Measurements from ENCODE around the gene TRAF3IP3.
"Not testable (repeated sequence)": the region's sequence is repeated elsewhere in the genome, so short reads cannot be mapped to it uniquely, and the experiment has no call there.

TRAF3IP3 gene

GRCh38 chr1:209769971-209770370 is 14.1 kb downstream of the TRAF3IP3 start:
- DNase-seq, result peak; percentile 65

DNA sequence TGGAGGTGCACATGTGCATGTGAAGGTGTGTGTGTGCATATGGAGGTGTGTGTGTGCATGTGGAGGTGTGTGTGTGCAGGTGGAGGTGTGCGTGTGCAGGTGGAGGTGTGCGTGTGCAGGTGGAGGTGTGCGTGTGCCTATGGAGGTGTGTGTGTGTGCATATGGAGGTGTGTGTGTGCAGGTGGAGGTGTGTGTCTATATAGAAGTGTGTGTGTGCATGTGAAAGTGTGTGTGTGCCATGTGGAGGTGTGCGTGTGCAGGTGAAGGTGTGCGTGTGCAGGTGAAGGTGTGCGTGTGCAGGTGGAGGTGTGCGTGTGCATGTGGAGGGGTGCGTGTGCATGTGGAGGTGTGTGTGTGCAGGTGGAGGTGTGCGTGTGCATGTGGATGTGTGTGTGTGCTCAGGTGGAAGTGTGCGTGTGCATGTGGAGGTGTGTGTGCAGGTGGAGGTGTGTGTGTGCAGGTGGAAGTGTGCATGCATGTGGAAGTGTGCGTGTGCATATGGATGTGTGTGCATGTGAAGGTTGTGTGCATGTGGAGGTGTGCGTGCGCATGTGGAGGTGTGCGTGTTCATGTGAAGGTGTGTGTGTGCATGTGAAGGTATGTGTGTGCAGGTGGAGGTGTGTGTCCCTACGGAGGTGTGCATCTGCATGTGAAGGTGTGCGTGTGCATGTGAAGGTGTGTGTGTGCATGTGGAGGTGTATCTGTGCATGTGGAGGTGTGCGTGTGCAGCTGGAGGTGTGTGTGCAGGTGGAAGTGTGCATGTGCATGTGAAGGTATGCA is 15.0 kb downstream of the TRAF3IP3 start:
- no peak for DNase-seq

GRCh38 chr1:209772126-209772525 is 16.3 kb downstream of the TRAF3IP3 start:
- DNase-seq, result peak; percentile 35

GRCh38 chr1:209774592-209774991 is 18.7 kb downstream of the TRAF3IP3 start:
- DNase-seq, result no peak

DNA sequence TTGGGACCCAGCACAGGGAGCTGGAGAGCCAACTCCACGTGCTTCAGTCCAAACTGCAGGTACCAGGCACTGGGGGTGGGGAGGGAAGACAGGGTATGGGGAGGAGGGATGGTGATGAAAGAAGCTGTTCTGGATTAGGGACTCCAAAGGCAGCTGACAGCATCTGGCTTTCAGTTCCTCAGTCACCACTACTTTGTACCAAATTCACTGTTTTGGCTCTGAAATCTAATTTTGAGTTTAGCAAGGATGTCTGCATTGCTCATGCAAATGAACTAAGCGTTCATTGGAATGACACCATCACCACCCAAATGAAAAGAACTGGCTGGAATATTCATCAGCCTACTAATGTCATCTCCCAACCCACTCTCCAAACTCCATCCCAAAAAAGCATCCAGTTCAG is 19.8 kb downstream of the TRAF3IP3 start:
- DNase-seq, result no peak

GRCh38 chr1:209777587-209777986 is 21.7 kb downstream of the TRAF3IP3 start:
- no peak for DNase-seq

- DNase-seq, result no peak
Observed at GRCh38 chr1:209778102-209778501, 22.2 kb downstream of the TRAF3IP3 start.

- DNase-seq, result no peak
Observed at GRCh38 chr1:209780268-209780667, 24.4 kb downstream of the TRAF3IP3 start.

- no peak for DNase-seq
Observed at GRCh38 chr1:209783386-209783785, 27.5 kb downstream of the TRAF3IP3 start.

DNA sequence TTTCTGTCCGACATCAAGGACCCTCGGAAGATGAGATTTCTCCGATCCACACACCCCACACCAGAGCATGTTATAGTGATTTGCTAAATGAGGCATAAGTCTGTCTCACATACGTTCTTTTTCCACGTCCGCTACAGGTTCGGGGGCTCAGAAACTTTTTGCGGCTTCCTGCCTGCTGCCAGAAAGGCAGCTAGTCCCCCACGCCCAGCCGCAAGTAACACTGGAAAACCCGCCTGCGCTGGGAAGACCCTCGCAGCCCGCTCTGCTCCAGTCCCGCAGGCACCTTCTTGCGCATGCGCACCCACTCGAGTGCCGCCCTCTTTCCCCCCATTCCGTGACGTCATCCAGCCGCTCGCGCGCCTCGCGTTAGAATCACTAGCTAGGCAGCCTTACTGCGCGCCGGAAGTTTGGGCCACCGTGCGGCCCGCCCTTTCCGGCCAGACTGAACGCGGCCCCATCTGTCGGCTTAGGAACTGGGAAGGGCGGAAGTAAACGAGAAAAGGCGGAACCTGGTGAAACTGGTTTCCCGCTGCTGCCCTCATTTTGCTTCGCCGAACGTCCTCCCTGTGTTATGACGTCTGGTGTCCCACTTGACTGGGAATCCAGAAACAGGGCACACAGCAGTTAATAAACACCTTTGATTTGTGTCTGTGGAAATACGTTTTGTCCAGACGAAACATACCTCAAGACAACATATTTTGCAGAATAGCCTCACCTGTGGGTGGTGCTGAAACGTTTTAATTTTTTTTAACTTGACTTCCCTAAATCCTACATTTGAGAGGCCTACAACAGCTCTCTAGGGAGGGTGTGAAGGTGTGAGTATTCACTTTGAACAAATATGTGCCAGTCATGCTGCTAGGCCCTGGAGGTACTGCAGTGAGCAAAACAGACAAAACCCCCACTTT is 28.7 kb downstream of the TRAF3IP3 start, which contains the start of gene C1orf74:
TSS of gene C1orf74 (minus strand) at position 295 of the 905 bp plus-strand sequence. CDS start 925 bp downstream, outside the sequence.
- peak; percentile 99 for DNase-seq

DNA sequence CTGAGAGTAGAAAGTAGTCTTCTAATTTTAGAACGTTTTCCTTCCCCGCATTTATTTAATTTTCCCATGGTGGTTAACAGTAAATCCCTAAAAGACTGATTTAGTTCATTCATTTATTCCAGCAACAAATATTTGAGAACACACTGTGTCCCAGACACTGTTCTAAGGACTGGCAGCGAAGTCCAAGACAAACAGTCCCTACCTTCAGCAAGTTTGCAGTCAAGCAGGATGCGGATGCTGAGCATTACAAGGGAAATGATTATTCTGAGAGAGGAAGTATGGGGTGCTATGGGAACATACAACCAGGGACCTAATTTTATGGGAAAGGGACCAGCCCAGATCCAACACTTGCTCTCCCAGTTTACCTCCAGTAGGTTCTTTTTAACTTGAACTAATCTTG is 29.7 kb downstream of the TRAF3IP3 start:
- DNase-seq, result no peak

- DNase-seq, result peak; percentile 90
Observed at GRCh38 chr1:209786146-209786545, 30.3 kb downstream of the TRAF3IP3 start.

DNA sequence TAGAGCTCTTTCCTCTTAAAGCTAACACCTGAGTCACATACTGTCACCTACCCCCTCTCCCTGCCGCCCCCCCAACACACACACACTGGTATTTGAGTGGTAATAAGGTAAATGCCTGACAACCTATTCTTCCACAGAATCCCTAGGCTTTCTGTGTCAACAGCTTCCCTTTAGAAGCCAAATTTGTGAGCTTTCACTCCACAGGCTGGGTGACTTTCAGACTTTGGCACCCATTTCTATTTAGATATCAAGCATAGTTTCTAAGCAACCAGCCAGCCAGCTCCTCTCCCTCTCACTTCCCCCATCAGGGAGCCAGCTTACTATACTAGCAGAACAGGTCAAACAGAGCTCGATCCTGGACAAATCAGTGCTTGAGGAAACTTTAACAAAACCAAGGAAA is 31.7 kb downstream of the TRAF3IP3 start:
- no peak for DNase-seq

GRCh38 chr1:209789245-209789644 is 33.4 kb downstream of the TRAF3IP3 start:
- no peak for DNase-seq

DNA sequence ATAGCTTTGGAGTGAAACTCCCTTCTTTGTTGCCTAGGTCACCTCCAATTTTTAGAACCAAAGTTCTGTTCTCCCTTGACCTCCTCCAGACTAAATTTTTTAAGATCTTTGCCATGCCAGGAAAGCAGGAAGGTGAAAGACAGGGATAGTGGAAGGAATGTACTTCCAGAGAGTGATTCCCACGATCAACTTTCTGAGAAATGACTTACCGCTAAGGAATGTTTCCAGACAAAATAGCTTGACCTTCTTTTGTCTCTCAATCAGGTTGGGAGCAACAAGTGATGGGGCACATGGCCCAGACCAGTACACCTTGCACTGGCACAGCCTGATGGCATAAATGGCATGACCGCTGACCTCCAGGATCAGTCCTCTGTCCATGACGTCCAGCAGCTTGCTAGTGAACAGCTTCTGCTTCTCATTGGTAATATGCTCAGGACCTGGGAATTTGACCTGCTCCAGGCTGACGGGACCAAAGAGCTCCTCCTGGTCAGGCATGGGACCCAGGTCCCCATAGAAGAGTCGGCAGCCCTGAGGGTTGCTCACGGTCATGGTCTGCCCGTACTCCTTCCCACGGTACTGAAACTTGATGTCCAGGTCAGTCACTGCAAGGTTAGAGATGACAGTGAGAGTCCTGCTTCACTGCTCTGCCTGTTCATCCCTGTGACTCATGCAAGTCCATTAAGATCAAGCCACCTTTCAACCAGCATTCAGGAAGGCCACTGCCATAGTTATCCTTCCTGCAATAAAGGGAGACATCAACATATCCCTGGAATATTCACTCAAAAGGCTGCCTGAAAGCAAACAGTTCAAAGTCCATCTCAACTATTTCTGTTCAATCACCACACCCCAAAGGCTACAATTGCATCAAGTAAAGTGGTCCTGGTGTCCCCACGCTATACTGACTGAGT is 34.7 kb downstream of the TRAF3IP3 start:
- DNase-seq, result no peak

DNA sequence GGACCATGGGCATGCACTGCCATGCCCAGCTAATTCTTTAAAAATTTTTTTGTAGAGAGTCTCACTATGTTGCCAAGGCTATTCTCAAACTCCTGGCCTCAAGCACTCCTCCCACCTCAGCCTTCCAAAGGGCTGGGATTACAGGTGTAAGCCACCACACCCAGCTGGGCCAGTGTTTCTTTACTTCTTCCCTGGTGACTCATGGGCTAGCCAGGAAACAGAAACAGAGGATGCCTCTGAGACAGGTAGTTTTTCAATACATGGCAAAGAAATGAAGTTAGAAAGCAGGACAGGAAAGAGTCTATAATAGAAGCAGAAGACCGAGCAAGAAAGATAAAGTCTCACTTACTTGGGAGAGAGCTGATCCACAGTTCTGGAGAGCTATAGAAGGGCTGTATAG is 36.1 kb downstream of the TRAF3IP3 start:
- DNase-seq, result no peak

- not testable (repeated sequence) for DNase-seq
Observed at GRCh38 chr1:209793711-209794110, 37.9 kb downstream of the TRAF3IP3 start.

- DNase-seq, result peak; percentile 45
Observed at GRCh38 chr1:209797978-209798639, 42.3 kb downstream of the TRAF3IP3 start.

DNA sequence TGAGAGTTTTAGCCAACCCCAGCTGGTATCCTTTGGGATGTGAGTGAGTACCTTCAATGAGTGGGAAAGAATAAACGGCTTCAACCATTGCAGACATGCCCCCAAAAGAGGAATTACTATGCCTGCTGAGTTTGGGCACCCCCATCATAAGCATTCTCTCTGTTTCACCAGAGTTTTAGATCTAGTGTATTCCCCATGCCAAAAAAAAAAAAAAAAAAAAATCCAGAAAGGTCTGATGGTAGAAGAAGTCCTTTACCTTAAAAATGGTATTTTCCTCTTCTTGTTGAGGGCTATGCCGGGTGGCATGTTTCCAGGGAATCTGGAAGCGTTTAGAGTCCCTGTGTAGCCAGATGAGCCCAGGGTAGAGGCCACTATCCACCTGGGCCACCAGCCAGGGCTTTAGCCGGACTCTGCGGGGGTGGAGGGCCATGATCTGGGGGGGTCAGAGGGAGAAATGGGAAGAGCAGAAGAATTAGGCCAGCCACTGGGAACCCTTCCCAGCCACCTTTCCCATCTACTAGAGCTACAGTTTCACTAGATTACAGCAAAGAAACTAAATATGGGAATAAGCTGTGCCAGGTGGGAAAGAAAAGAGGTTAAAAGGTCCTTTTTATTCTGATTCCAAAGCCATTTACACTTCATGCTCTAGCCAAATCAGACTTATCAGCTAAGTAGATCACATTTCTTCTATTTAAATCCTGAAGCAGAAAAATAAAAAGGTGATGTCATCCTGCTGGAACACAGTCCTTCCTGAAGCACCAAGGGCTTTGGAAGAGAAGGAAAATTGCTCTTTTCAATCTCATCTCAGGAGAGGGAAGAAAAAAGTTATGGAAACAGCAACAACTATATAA is 45.4 kb downstream of the TRAF3IP3 start:
- no peak for DNase-seq

- DNase-seq, result peak; percentile 96
Observed at GRCh38 chr1:209802117-209802779, 46.4 kb downstream of the TRAF3IP3 start.

DNA sequence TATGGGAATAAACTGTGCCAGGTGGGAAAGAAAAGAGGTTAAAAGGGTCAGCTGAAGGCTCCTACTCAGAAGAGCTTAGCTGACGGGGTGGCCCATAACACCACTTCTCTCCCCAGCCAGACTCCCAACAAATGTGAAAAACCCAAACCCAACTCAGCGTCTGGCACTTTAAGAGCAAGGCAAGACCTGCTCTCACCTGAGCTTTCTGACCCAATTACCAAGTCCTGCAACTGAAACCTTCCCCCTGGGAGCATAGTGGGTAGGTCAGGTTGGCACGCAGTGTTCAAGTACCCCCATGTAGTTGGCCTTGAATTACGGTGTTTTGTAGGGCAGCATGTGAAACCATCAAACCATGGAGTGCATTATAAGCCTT is 46.9 kb downstream of the TRAF3IP3 start:
- DNase-seq, result no peak

Data from hematopoietic multipotent progenitor cell treated with erythropoietin and hydrocortisone succinate and interleukin-3 and kit ligand, for 6 days (in vitro differentiated cells).